ENCODE measurements around the gene CFAP68. TPM values are rescaled to one million over a fixed set of nuclear protein-coding genes. Genes with fewer than 3 reads are reported as not detected.

Gene CFAP68
- total and polyA plus RNA-seq, 7 donors = 4.4 to 17.7 (median 7.6) TPM

GRCh38 chr11:111886032-111886431, 6.7 kb downstream of the CFAP68 start:
- no peak overlapping the region for H3K4me3 ChIP-seq
- no peak for TF ChIP-seq CTCF (IDR thresholded peaks at IDR 0.05)
- intact Hi-C loops (cut with DNase I) = no loop called here
- ATAC-seq (no peak), DNase-seq (no peak)
- no peaks in the 10 kb centered on the region for H3K4me1 ChIP-seq
- WGBS, 3 donors = 81 to 94% (median 91%) methylated on average over 4 of the region's 4 CpGs
- no peaks in the 10 kb centered on the region for H3K27me3 ChIP-seq (ENCODE audit: insufficient read depth in 3 of 3, low read length in 2 of 3)
- H3K36me3 ChIP-seq (ENCODE audit: insufficient read depth in 1 of 2, low read depth in 1 of 2) = no peaks in the 10 kb centered on the region
- no peak overlapping the region for H3K27ac ChIP-seq
- H3K9me3 ChIP-seq = no peaks in the 10 kb centered on the region

- no peak for ATAC-seq
- intact Hi-C loops (cut with DNase I) = no loop called here
- WGBS, 3 donors = 75 to 89% (median 86%) methylated on average over 2 of the region's 2 CpGs
Measured at GRCh38 chr11:111886844-111887243, 7.5 kb downstream of the CFAP68 start.

GRCh38 chr11:111905411-111905810, 26.1 kb downstream of the CFAP68 start:
- intact Hi-C loops (cut with DNase I) = no loop called here
- DNase-seq = no peak
- no peak for TF ChIP-seq CTCF (IDR thresholded peaks at IDR 0.05)
- no peak overlapping the region for H3K4me3 ChIP-seq
- peaks cover 4% of the 10 kb centered on the region for H3K4me1 ChIP-seq
- H3K27me3 ChIP-seq (ENCODE audit: insufficient read depth in 3 of 3, low read length in 2 of 3) = no peaks in the 10 kb centered on the region
- H3K36me3 ChIP-seq (ENCODE audit: insufficient read depth in 1 of 2, low read depth in 1 of 2) = peaks cover 0 to 26% of the 10 kb centered on the region in 2 donors
- 13 to 35% (median 19%) methylated on average over 2 of the region's 2 CpGs for WGBS, 3 donors
- no peak for ATAC-seq
- no peaks in the 10 kb centered on the region for H3K9me3 ChIP-seq
- H3K27ac ChIP-seq = peak overlapping the region; percentile 95

More at GRCh38 chr11:111886844-111887243, 7.5 kb downstream of the CFAP68 start:
- no peak for DNase-seq
- H3K27me3 ChIP-seq (ENCODE audit: insufficient read depth in 3 of 3, low read length in 2 of 3) = no peaks in the 10 kb centered on the region
- H3K27ac ChIP-seq = no peak overlapping the region
- TF ChIP-seq CTCF (IDR thresholded peaks at IDR 0.05) = no peak
- H3K4me3 ChIP-seq = no peak overlapping the region
- no peaks in the 10 kb centered on the region for H3K9me3 ChIP-seq
- H3K36me3 ChIP-seq (ENCODE audit: insufficient read depth in 1 of 2, low read depth in 1 of 2) = no peaks in the 10 kb centered on the region
- no peaks in the 10 kb centered on the region for H3K4me1 ChIP-seq

GRCh38 chr11:111906680-111907079, 27.3 kb downstream of the CFAP68 start:
- Histone ChIP-seq H3K4me3 (no peak overlapping the region), H3K27ac (peak overlapping the region; percentile 95), H3K27me3 (ENCODE audit: insufficient read depth in 3 of 3, low read length in 2 of 3) (no peaks in the 10 kb centered on the region), H3K9me3 (no peaks in the 10 kb centered on the region), H3K36me3 (ENCODE audit: insufficient read depth in 1 of 2, low read depth in 1 of 2) (peaks cover 0 to 30% of the 10 kb centered on the region in 2 donors), H3K4me1 (peaks cover 4% of the 10 kb centered on the region)
- no peak for TF ChIP-seq CTCF (IDR thresholded peaks at IDR 0.05)
- DNase-seq (no peak), ATAC-seq (peak; percentile 24 to 48 (median 36))
- intact Hi-C loops (cut with DNase I) = no loop called here
- 53 to 72% (median 61%) methylated on average over 1 of the region's 1 CpG for WGBS, 3 donors

- intact Hi-C loops (cut with DNase I) = no loop called here
- DNase-seq (no peak), ATAC-seq (no peak)
- Histone ChIP-seq H3K9me3 (no peaks in the 10 kb centered on the region), H3K27ac (peak overlapping the region; percentile 95), H3K4me3 (peak overlapping the region; percentile 82), H3K36me3 (ENCODE audit: insufficient read depth in 1 of 2, low read depth in 1 of 2) (peaks cover 0 to 30% of the 10 kb centered on the region in 2 donors), H3K27me3 (ENCODE audit: insufficient read depth in 3 of 3, low read length in 2 of 3) (no peaks in the 10 kb centered on the region), H3K4me1 (peaks cover 4% of the 10 kb centered on the region)
- 52 to 60% (median 54%) methylated on average over 5 of the region's 5 CpGs for WGBS, 3 donors
- no peak for TF ChIP-seq CTCF (IDR thresholded peaks at IDR 0.05)
Measured at GRCh38 chr11:111908639-111909305, 29.4 kb downstream of the CFAP68 start.

Data from psoas muscle (tissue), 8 donors.